NT2/D1 (cell line): ENCODE data around the gene PAPOLA.
"Not testable (repeated sequence)": the region's sequence is repeated elsewhere in the genome, so short reads cannot be mapped to it uniquely, and the experiment has no call there.

Experiments used
- DNase-seq: peaks from one replicate; pipeline ENCODE4 v3.0.0-alpha.2; 2011; ENCODE audit warnings: low read depth, low spot score
- H3K27me3 ChIP-seq: 2 replicates; pipeline ENCODE4 v1.6.0; 2011; ENCODE audit warnings: mild to moderate bottlenecking; ENCODE audit not compliant: insufficient read length, insufficient read depth
- H3K36me3 ChIP-seq: 2 replicates; pipeline ENCODE4 v1.6.1; 2011; ENCODE audit warnings: mild to moderate bottlenecking, low read length, mixed read lengths; ENCODE audit not compliant: insufficient read depth, insufficient read length
- H3K4me1 ChIP-seq: 2 replicates; pipeline ENCODE4 v1.5.1; 2011; ENCODE audit not compliant: insufficient read depth, insufficient read length
- H3K4me3 ChIP-seq: 2 replicates; pipeline ENCODE4 v1.5.1; 2011; ENCODE audit warnings: low read depth; ENCODE audit not compliant: insufficient read length
- H3K9ac ChIP-seq: 2 replicates; pipeline ENCODE4 v1.6.0; 2011; ENCODE audit warnings: low read depth; ENCODE audit not compliant: insufficient read length
- H3K9me3 ChIP-seq: 2 replicates; pipeline ENCODE4 v1.5.1; 2011; ENCODE audit warnings: mild to moderate bottlenecking, low read length; ENCODE audit not compliant: insufficient read depth
- SUZ12 ChIP-seq: IDR thresholded peaks from 2 replicates; pipeline ENCODE4 v1.6.1; 2011; ENCODE audit not compliant: insufficient read length, insufficient read depth; ENCODE audit errors: extremely low read depth
- YY1 ChIP-seq: IDR thresholded peaks from 2 replicates; pipeline ENCODE4 v1.6.1; 2011; ENCODE audit not compliant: insufficient read length, insufficient read depth
- ZNF274 ChIP-seq: IDR thresholded peaks from 2 replicates; pipeline ENCODE4 v1.6.1; 2011; ENCODE audit warnings: mild to moderate bottlenecking, low read depth, low read length

PAPOLA gene

DNA sequence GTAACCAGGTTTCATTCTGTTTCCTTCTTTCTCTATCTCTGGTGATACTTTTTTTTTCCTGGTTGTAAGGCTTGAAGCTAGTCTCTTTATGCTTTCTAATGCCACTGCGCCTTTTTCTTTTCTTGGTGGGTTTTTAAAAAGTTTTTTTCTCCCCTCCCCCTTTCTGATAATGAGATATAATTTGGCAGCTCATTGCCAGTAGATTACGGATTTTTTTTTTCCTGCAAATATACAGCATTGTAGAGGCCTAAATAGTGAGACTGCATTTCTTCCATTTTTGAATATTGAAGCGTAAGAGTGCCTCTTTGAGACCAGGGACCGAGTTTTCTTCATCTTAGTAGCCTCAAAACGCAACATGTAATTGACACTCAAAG, 1.1 kb downstream of the PAPOLA start:
- Histone ChIP-seq H3K27me3 (no peaks in the 10 kb centered on the region), H3K36me3 (peaks cover 22% of the 10 kb centered on the region), H3K9ac (peak overlapping the region; percentile 95), H3K4me1 (no peaks in the 10 kb centered on the region), H3K4me3 (peak overlapping the region; percentile 91), H3K9me3 (no peaks in the 10 kb centered on the region)
- TF ChIP-seq ZNF274: no peak
- TF ChIP-seq SUZ12: no peak
- no peak for TF ChIP-seq YY1
- DNase-seq: no peak

GRCh38 chr14:96504353-96504752, 2.2 kb downstream of the PAPOLA start:
- H3K27me3 ChIP-seq, H3K4me3 ChIP-seq, H3K4me1 ChIP-seq, DNase-seq, H3K9me3 ChIP-seq: not testable (repeated sequence)
- Histone ChIP-seq H3K36me3 (peaks cover 22% of the 10 kb centered on the region), H3K9ac (peak overlapping the region; percentile 21)

GRCh38 chr14:96507723-96508122, 5.5 kb downstream of the PAPOLA start:
- Histone ChIP-seq H3K9me3 (no peaks in the 10 kb centered on the region), H3K4me1 (peaks cover 3% of the 10 kb centered on the region), H3K36me3 (peaks cover 22% of the 10 kb centered on the region), H3K27me3 (no peaks in the 10 kb centered on the region), H3K4me3 (no peak overlapping the region), H3K9ac (no peak overlapping the region)
- DNase-seq: no peak
- TF ChIP-seq YY1 (no peak), SUZ12 (no peak), ZNF274 (no peak)

- Histone ChIP-seq H3K9ac (no peak overlapping the region), H3K4me1 (peaks cover 3% of the 10 kb centered on the region), H3K9me3 (no peaks in the 10 kb centered on the region), H3K27me3 (no peaks in the 10 kb centered on the region), H3K4me3 (no peak overlapping the region), H3K36me3 (peaks cover 15% of the 10 kb centered on the region)
- TF ChIP-seq ZNF274 (no peak), SUZ12 (no peak), YY1 (no peak)
- DNase-seq: no peak
These were observed 6.7 kb downstream of the PAPOLA start for GRCh38 chr14:96508900-96509299.

DNA sequence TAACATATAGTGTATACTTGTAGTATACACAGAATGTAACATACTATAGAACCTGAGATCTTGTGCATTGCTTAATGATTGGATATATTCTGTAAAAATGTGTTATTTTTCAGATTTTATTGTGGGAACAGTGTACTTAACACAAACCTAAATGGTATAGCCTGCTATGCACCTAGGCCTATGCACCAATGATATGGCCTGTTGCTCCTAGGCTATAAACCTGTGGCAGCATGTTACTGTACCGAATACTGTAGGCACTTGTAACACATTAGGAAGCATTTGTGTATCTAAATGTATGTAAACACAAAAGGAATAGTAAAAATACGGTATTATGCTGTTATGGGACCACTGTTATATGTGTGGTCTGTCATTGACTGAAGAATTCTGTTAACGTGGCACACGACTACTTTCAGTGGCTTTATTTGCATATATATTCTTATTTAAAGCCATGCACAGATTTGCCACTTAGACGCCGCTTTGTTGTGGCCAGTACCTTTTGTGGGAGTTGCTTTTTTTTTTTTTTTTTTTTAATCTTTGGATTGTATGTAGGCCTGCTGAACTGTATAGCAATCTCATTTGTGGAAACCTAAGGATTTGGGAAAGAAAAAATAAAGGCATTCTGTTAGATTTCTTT, 7.4 kb downstream of the PAPOLA start:
- Histone ChIP-seq H3K9ac (no peak overlapping the region), H3K4me3 (no peak overlapping the region), H3K9me3 (no peaks in the 10 kb centered on the region), H3K36me3 (peaks cover 13% of the 10 kb centered on the region), H3K4me1 (peaks cover 3% of the 10 kb centered on the region), H3K27me3 (no peaks in the 10 kb centered on the region)
- DNase-seq: no peak
- TF ChIP-seq SUZ12: no peak
- no peak for TF ChIP-seq ZNF274
- TF ChIP-seq YY1: no peak

DNA sequence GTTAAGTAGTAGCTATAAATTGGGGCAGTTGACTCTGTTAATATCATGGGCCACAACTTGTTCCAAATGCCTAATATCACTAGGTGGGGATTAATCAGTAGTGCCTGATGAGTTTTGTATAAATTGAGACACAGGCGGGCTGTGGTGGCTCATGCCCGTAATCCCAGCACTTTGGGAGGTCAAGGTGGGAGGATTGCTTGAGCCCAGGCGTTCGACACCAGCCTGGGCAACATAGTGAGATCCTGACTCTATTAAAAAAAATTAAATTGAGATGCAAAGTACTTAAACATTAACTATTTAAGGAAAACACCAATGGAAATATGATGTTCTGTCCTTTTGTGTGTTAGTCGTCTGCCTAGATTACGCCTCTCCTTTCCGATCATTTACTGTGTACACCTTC, 9.0 kb downstream of the PAPOLA start:
- Histone ChIP-seq H3K9me3 (no peaks in the 10 kb centered on the region), H3K9ac (no peak overlapping the region), H3K4me3 (no peak overlapping the region), H3K4me1 (peaks cover 3% of the 10 kb centered on the region), H3K27me3 (no peaks in the 10 kb centered on the region), H3K36me3 (no peaks in the 10 kb centered on the region)
- no peak for DNase-seq
- TF ChIP-seq SUZ12 (no peak), YY1 (no peak), ZNF274 (no peak)

GRCh38 chr14:96511667-96512066, 9.5 kb downstream of the PAPOLA start:
- Histone ChIP-seq H3K27me3 (no peaks in the 10 kb centered on the region), H3K9ac (no peak overlapping the region), H3K9me3 (no peaks in the 10 kb centered on the region), H3K36me3 (no peaks in the 10 kb centered on the region), H3K4me1 (peaks cover 3% of the 10 kb centered on the region), H3K4me3 (no peak overlapping the region)
- DNase-seq: no peak
- TF ChIP-seq ZNF274: no peak
- no peak for TF ChIP-seq YY1
- no peak for TF ChIP-seq SUZ12
